Lung microvascular endothelial cell (primary cell): Measurements from ENCODE around the gene PLA2G2F. TPM values are rescaled to one million over a fixed set of nuclear protein-coding genes. Genes with fewer than 3 reads are reported as not detected.
"Not testable (repeated sequence)": the region's sequence is repeated elsewhere in the genome, so short reads cannot be mapped to it uniquely, and the experiment has no call there.

ENCODE experiments used
- DNase-seq, 2 donors: peaks; one replicate each; pipeline versions ENCODE4 v3.0.0 to v3.0.0-alpha.2; 2010; ENCODE audit warnings: low read depth in 2 of 2
- total RNA-seq: library from RNA; depleted of rRNA; stranded (reverse); fragments of >200 nt; gene quantifications from 2 replicates; pipeline ENCODE4 v1.2.1, GENCODE V29; 2014

PLA2G2F gene
- total RNA-seq, 1 donor from 2014 or later, result not detected

- DNase-seq, result no peak
These were observed 25.0 kb upstream of the PLA2G2F start for GRCh38 chr1:20114021-20114648.

- DNase-seq, result no peak
These were observed 23.6 kb upstream of the PLA2G2F start for GRCh38 chr1:20115479-20115878.

GRCh38 chr1:20115916-20116315, 23.2 kb upstream of the PLA2G2F start:
- no peak for DNase-seq

GRCh38 chr1:20117236-20117635, 21.9 kb upstream of the PLA2G2F start:
- DNase-seq, result no peak

- DNase-seq, result no peak
These were observed 19.8 kb upstream of the PLA2G2F start, which contains the start of gene PLA2G2D for GRCh38 chr1:20119347-20119746. Gene PLA2G2D, minus strand, starts transcription at chr1:20119536. Its CDS starts 38 bp downstream, at chr1:20119498.

- DNase-seq, result no peak
These were observed 18.3 kb upstream of the PLA2G2F start for GRCh38 chr1:20120796-20121195.

GRCh38 chr1:20123722-20124455, 15.2 kb upstream of the PLA2G2F start:
- peak in 1 of 2 donors; percentile 15 for DNase-seq

- peak; percentile 49 to 80 for DNase-seq
These were observed 14.6 kb upstream of the PLA2G2F start for GRCh38 chr1:20124456-20125057.

GRCh38 chr1:20125100-20125499, 14.0 kb upstream of the PLA2G2F start:
- no peak for DNase-seq

GRCh38 chr1:20126041-20126805, 12.9 kb upstream of the PLA2G2F start:
- DNase-seq, result no peak

GRCh38 chr1:20126806-20127440, 12.2 kb upstream of the PLA2G2F start:
- DNase-seq, result no peak

GRCh38 chr1:20130518-20130917, 8.6 kb upstream of the PLA2G2F start:
- not testable (repeated sequence) for DNase-seq

GRCh38 chr1:20134995-20135394, 4.1 kb upstream of the PLA2G2F start:
- no peak for DNase-seq

- DNase-seq, result no peak
These were observed 2.9 kb upstream of the PLA2G2F start for GRCh38 chr1:20136249-20136648.

- no peak for DNase-seq
These were observed 2.1 kb upstream of the PLA2G2F start for GRCh38 chr1:20137055-20137454.

GRCh38 chr1:20137604-20138003, 1.5 kb upstream of the PLA2G2F start:
- no peak for DNase-seq

GRCh38 chr1:20138346-20138745, 777 bp upstream of the PLA2G2F start:
- no peak for DNase-seq

- DNase-seq, result no peak
These were observed 871 bp downstream of the PLA2G2F start for GRCh38 chr1:20139776-20140612.

GRCh38 chr1:20141001-20141400, 1.9 kb downstream of the PLA2G2F start:
- DNase-seq, result no peak

GRCh38 chr1:20141466-20141865, 2.3 kb downstream of the PLA2G2F start:
- DNase-seq, result no peak
